ENCODE results near the gene H3-3A. TPM values are rescaled to one million over a fixed set of nuclear protein-coding genes. Genes with fewer than 3 reads are reported as not detected.

H3-3A gene
- total and polyA plus RNA-seq, 2 of the 8 experiments (the other 6 are each of a cell fraction or from before 2014, with no cell fraction given) = 1,157 to 1,223 TPM

- H3K4ac ChIP-seq (replicated peaks; ENCODE audit: insufficient read length, low read depth, low read length) = no peak overlapping the region
- no peak overlapping the region for H3K14ac ChIP-seq (ENCODE audit: insufficient read length)
- ChIA-PET CTCF (ENCODE audit: partially characterized antibody) (interaction anchor here (1.3 kb wide), 1 partner anchor 10 kb away, joined by 4 read pairs; no protein-coding TSS in a partner anchor), POLR2A (ENCODE audit: partially characterized antibody) (interaction anchor here (0.8 kb wide), 1 partner anchor 24 kb away, joined by 3 read pairs; no protein-coding TSS in a partner anchor)
- H4K20me1 ChIP-seq (replicated peaks in 1 of 2; ENCODE audit: control insufficient read depth in 1 of 2, insufficient read depth in 2 of 2, low read length in 2 of 2) = no peaks in the 10 kb centered on the region
- no peaks in the 10 kb centered on the region for H3K4me1 ChIP-seq (replicated peaks in 1 of 4; ENCODE audit: control insufficient read depth in 3 of 4, insufficient read depth in 4 of 4, low read length in 3 of 4)
- H3K36me3 ChIP-seq (ENCODE audit: control insufficient read depth in 2 of 4, insufficient read depth in 4 of 4, low read length in 3 of 4) = no peaks in the 10 kb centered on the region
- no peak for FAIRE-seq
- no peak overlapping the region for H3K56ac ChIP-seq (replicated peaks; ENCODE audit: insufficient read length, low read depth, low read length)
- H2AK5ac ChIP-seq (ENCODE audit: low read depth, low read length) = no peak overlapping the region
- H2BK12ac ChIP-seq (ENCODE audit: low read depth, low read length) = no peak overlapping the region
- DNase-seq (ENCODE audit: low read depth in 1 of 2, low spot score in 2 of 2) = no peak
- no peaks in the 10 kb centered on the region for H3K27me3 ChIP-seq (replicated peaks in 1 of 4; ENCODE audit: control insufficient read depth in 3 of 4, extremely low read depth in 1 of 4, insufficient read depth in 3 of 4, low read length in 3 of 4)
- no peak overlapping the region for H2BK120ac ChIP-seq (replicated peaks; ENCODE audit: low read depth, low read length)
- no peak overlapping the region for H3K23ac ChIP-seq (ENCODE audit: insufficient read length)
- H4K5ac ChIP-seq (ENCODE audit: insufficient read length, low read depth, low read length) = no peak overlapping the region
- H3K4me2 ChIP-seq (ENCODE audit: insufficient read depth in 1 of 2, low read depth in 2 of 2, low read length in 2 of 2) = no peak overlapping the region
- 84% methylated on average over 5 of the region's 5 CpGs; no CpG with 5 or more reads in 1 of the 2 experiments for WGBS, 2 experiments (ENCODE audit: extremely low coverage in 1 of 2, insufficient coverage in 1 of 2, insufficient read length in 1 of 2, insufficient replicate concordance in 2 of 2, low coverage in 1 of 2, low lambda C conversion rate in 2 of 2, missing lambda C conversion rate in 1 of 2)
- H3K79me1 ChIP-seq (ENCODE audit: low read depth, low read length) = no peaks in the 10 kb centered on the region
- H2BK15ac ChIP-seq (ENCODE audit: low read length) = no peak overlapping the region
- no peaks in the 10 kb centered on the region for H3K9me3 ChIP-seq (ENCODE audit: insufficient read depth in 2 of 2, low read depth in 1 of 2, low read length in 1 of 2)
- no peaks in the 10 kb centered on the region for H3K23me2 ChIP-seq (ENCODE audit: low read depth, low read length)
- H3K79me2 ChIP-seq (ENCODE audit: control insufficient read depth in 1 of 2, insufficient read depth in 2 of 2, low read length in 2 of 2) = no peaks in the 10 kb centered on the region
- no peak overlapping the region for H3K18ac ChIP-seq (ENCODE audit: extremely low read depth, low read length)
- H3K9ac ChIP-seq (replicated peaks in 1 of 4; ENCODE audit: extremely low read depth in 1 of 4, low read depth in 3 of 4, low read length in 3 of 4) = no peak overlapping the region
- H3K4me3 ChIP-seq (ENCODE audit: extremely low read depth in 1 of 4, insufficient read depth in 2 of 4, low read depth in 3 of 4, low read length in 4 of 4) = no peak overlapping the region
- no peak overlapping the region for H3K27ac ChIP-seq (ENCODE audit: low read depth, low read length)
- TF ChIP-seq JUN (IDR thresholded peaks at IDR 0.05; ENCODE audit: low read depth, low read length) (no peak), CBX5 (IDR thresholded peaks at IDR 0.05; ENCODE audit: low read depth, low read length) (no peak), TCF12 (IDR thresholded peaks at IDR 0.05; ENCODE audit: low read depth, low read length) (no peak), E2F6 (IDR thresholded peaks at IDR 0.05) (no peak), NRF1 (IDR thresholded peaks at IDR 0.05; ENCODE audit: low read depth, low read length) (no peak), SIN3A (conservative IDR thresholded peaks at IDR 0.05 in 1 of 2, IDR thresholded peaks at IDR 0.05 in 1 of 2; ENCODE audit: low read depth in 1 of 2, low read length in 2 of 2) (no peak), POLR2AphosphoS5 (IDR thresholded peaks at IDR 0.05; ENCODE audit: low read depth, low read length) (no peak), ZNF274 (IDR thresholded peaks at IDR 0.05; ENCODE audit: borderline replicate concordance, extremely low read depth, low read length) (no peak), RBBP5 (IDR thresholded peaks at IDR 0.05; ENCODE audit: borderline replicate concordance, low read depth, low read length) (no peak), MAFK (IDR thresholded peaks at IDR 0.05; ENCODE audit: low read depth, low read length) (no peak), GABPA (IDR thresholded peaks at IDR 0.05; ENCODE audit: borderline replicate concordance, insufficient read depth, low read length) (no peak), TBP (IDR thresholded peaks at IDR 0.05; ENCODE audit: low read depth, low read length) (no peak), POU5F1 (IDR thresholded peaks at IDR 0.05; ENCODE audit: low read depth, low read length) (no peak)
- H4K91ac ChIP-seq (replicated peaks; ENCODE audit: insufficient read length, low read length) = no peak overlapping the region
- H2BK20ac ChIP-seq (ENCODE audit: low read length) = no peak overlapping the region
- H4K8ac ChIP-seq (ENCODE audit: extremely low read depth, insufficient read depth, low read length) = no peak overlapping the region
- no peak overlapping the region for H2AFZ ChIP-seq (ENCODE audit: low read length)
- no peak overlapping the region for H2BK5ac ChIP-seq (ENCODE audit: low read depth, low read length)
Measured at GRCh38 chr1:226023735-226024134, 38.8 kb upstream of the H3-3A start.

All from H1 (cell line).